ENCODE data around the gene FUT8.
"Not testable (repeated sequence)": the region's sequence is repeated elsewhere in the genome, so short reads cannot be mapped to it uniquely, and the experiment has no call there.

The FUT8 gene

DNA sequence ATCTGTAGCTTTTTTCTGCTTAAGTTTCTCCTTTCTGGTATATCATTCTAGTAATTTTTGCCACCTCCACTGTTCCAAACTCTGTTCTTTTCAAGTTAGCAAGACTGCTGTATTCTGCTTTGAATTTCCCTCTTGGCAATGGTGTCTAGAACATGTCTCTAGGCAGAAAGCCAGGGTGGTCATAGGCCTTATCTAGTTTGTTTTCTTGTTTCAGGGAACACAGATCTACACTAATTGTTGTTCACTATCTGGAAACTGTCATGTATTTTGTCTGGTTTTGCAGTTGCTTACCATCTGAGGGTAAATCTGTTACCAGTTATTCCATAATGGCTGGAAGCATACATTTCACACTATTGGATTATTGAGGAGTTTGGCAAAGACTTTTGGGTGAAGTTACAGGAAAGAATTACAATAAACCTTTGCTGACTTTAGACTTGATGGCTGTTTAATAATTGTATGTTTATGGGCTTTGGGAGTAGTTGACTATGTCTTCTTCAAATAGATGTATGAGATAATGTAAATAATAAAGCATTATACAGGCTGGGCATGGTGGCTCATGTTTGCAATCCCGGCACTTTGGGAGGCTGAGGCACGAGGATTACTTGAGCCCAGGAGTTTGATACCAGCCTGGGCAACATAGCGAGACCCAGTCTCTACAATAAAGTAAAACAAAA lies 41.4 kb downstream of the FUT8 start:
- no peak for DNase-seq (ENCODE audit: low read depth)

DNA sequence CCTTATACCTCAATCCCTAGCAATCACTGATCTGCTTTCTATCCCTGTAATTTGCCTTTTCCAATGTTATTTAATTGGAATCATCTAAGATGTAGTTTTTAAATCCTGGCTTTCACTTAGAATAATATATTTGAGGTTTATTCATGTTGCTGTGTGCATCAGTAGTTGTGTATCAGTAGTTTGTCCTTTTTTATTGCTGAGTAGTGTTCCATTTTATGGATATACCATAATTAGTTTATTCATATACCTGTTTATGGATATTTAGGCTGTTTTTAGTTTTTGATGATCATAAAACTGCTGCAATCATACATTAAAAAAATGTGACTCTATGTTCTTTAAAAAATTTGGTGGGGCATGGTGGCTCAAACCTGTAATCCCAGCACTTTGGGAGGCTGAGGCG lies 43.7 kb downstream of the FUT8 start:
- DNase-seq (ENCODE audit: low read depth), result no peak

- DNase-seq (ENCODE audit: low read depth), result no peak
These were observed 49.2 kb downstream of the FUT8 start for GRCh38 chr14:65461730-65462129.

GRCh38 chr14:65462411-65462810 lies 49.9 kb downstream of the FUT8 start:
- DNase-seq (ENCODE audit: low read depth), result no peak

DNA sequence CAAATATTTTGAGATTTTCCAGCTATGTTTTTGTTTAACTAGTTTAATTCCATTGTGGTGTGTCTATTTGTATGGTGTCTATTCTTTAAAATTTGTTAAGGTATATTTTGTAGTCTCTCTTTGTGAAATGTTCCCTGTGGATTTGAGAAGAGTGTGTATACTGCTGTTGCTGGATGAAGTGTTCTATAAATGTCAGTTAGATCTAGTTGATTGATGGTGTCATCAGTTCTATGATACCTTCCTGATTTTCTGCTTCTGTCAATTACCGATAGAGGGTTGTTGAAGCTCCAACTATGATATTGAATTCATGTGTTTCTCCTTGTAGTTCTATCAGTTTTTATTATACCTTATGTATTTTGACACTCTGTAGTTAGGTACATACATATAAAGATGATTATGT lies 53.1 kb downstream of the FUT8 start:
- no peak for DNase-seq (ENCODE audit: low read depth)

GRCh38 chr14:65467926-65468325 lies 55.4 kb downstream of the FUT8 start:
- not testable (repeated sequence) for DNase-seq (ENCODE audit: low read depth)

DNA sequence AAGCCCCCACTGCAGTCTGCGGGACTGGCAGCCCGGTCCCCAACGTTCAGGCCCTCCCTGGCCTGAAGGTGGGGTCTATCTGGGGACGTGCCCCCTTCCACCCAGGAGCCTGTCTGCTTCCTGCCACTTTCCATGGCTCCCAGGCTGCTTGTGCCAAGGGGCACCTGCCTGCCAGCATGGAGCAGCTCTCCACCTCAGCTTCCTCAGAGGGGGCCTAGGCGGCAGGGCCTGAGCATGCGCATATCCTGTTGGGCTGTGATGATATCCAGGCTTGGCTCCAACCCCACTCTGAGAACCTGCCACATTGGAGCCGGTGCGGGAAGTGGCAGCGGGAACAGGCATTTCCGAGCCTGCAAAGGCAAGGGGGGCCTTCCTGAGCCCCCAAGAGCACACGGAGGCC lies 57.4 kb downstream of the FUT8 start:
- DNase-seq (ENCODE audit: low read depth), result no peak

- no peak for DNase-seq (ENCODE audit: low read depth)
These were observed 57.9 kb downstream of the FUT8 start for GRCh38 chr14:65470404-65470880.

DNA sequence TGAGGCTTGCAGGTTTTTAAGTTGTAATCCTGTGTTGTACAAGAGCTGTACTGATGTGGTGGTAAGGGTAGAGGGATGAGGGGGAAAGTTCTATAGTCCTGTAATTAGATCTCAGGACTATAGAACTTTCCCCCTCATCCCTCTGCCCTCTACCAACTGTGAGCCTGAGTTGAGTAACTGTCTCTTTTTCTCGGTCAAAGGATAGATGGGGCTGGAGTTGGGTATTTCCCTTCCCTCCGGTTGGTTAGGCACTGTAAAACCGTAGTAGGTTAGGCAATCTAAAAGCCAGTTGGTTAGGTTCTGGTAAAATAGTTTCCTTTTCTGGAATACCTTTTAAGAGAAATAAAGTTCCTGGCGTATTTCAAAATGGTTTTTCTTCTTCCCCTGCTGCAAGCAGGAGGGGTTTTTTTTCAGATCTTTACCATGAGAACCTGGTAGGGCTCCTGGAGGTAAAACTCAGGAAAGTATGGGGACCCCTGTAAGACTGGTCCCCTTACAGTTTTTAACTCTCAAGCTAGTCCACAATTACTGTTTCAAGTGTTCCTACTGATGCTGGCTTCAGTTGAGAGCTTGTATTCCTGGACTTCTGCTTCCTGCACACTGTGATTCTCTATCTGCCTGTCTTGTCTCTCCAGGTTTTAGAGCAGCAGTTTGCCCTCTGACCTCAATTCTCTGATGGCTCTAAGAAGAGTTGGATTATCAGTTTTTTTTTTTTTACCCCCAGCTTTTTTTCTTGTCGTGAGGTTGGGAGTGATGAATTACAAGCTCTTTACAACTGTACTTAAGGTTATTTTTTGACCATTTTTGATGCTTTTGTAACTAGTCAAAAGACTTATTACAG lies 58.7 kb downstream of the FUT8 start:
- DNase-seq (ENCODE audit: low read depth), result no peak

- no peak for DNase-seq (ENCODE audit: low read depth)
These were observed 59.7 kb downstream of the FUT8 start for GRCh38 chr14:65472189-65472588.

GRCh38 chr14:65476273-65476941 lies 63.9 kb downstream of the FUT8 start:
- no peak for DNase-seq (ENCODE audit: low read depth)

- no peak for DNase-seq (ENCODE audit: low read depth)
These were observed 64.4 kb downstream of the FUT8 start for GRCh38 chr14:65476942-65477318.

DNA sequence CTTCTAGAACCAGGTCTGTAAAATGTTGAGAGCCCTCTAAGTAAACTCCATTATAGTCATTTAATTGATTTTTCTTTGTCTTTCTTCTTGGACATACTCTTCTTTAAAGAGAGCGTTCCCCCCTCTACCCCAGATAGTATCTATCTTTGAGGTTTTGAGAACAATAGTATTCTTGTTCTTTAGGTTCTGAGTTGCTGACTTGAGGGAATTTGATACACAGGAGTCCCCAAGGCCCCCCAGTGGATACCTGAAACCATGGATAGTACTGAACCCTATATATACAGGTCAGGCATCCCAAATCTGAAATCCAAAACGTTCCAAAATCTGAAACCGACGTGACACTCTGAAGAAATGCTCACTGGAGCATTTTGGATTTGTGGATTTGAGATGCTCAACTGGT lies 65.5 kb downstream of the FUT8 start:
- DNase-seq (ENCODE audit: low read depth), result no peak

DNA sequence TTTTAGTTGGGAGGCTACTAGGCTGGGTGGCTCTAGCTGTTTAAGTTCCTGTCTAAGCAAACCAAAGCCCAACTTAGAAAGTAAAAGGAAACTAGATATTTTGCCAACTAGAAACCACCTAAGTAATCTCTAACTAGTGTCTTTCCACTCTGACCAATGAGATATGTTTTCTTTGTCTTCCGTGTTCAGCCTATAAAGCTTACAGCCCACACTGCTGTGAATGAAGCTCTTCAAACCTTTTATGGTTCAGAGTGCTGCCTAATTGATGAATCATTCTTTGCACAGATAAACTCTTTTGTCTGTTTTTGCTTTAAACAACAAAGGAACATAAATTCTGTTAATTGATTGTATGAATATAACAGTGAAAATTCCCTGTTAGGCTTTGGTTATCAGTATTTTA lies 66.1 kb downstream of the FUT8 start:
- DNase-seq (ENCODE audit: low read depth), result no peak

- DNase-seq (ENCODE audit: low read depth), result no peak
These were observed 66.9 kb downstream of the FUT8 start for GRCh38 chr14:65479386-65479785.

- no peak for DNase-seq (ENCODE audit: low read depth)
These were observed 70.4 kb downstream of the FUT8 start for GRCh38 chr14:65482757-65483438.

DNA sequence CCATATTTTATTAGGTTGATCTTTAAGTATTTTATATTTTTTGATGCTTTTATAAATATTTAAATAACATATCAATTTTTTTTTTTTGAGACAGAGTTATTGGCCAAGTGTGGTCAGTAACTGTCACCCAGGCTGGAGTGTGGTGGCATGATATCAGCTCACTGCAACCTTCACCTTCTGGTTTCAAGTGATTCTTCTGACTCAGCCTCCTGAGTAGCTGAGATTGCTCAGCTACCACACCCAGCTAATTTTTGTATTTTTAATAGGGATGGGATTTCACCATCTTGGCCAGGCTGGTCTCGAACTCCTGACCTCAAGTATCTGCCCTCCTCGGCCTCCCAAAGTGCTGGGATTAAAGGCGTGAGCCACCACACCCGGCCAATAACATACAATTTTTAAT lies 71.1 kb downstream of the FUT8 start:
- no peak for DNase-seq (ENCODE audit: low read depth)

DNA sequence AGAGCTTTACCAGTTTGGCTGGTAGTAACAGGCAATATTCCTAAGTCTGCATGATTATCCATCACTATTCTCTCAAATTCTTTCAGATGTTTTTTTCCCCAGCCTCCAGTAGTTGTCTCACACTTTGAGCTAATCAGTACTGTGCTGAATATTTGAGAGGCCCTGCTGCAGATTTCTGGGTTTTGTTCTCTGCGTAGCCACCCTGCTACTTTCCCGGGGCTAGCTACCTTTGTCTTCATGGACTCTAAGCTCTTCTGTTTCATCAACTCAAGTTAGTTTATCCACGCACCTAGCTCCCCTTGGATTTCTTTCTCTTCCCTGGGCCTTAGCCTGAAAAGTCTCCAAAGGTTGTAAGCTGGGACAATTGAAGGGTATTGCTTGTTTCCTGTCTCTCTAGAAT lies 73.0 kb downstream of the FUT8 start:
- no peak for DNase-seq (ENCODE audit: low read depth)

DNA sequence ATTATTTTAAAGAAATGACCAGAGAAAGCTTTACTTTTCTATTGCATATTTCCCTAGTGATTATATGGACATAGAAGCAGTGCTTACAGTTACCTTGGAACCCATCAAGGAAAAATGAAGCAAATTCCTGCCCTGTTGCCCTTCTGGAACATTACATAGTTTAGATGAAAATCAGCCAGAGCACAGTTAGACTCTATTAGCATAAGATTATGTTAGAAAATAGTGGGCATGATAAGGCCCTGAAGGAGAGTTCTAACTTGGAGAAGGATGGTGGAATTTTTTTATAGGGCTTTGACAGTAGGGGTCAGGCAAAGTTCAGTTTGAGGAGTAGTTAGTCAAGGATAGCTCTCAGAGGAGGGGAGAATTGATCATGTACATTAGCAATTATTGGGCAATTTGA lies 74.3 kb downstream of the FUT8 start:
- DNase-seq (ENCODE audit: low read depth), result no peak

DNA sequence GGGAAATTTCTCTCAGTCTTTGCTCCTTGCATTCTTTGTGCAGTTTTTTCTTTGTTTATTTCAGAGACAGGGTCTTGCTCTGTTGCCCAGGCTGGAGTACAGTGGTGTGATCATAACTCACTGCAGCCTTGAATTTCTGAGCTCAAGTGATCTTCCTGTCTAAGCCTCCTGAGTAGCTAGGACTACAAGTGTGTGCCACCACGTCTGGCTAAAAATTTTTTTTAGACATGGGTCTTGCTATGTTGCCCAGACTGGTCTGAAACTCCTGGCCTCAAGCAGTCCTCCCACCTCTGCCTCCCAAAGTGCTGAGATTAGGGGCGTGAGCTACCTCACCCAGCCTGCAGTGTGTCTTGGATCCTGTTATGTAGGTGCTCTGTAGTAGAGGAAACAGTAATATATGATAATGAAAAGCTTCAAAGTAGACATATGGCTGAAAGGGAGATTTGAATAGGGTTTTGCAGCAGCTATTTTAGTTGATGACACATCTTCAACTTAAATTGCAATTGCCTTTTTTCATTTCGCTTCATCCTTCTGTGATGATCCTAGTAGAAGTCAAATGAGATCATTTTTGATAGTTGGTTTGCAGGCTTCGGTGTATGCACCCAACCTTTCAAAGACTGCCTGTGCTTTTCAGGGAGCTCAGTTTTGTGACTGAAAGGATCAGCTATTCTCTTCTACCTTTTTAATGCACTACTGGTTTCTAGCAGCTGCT lies 75.4 kb downstream of the FUT8 start:
- no peak for DNase-seq (ENCODE audit: low read depth)

- no peak for DNase-seq (ENCODE audit: low read depth)
These were observed 78.7 kb downstream of the FUT8 start for GRCh38 chr14:65491274-65491673.

- DNase-seq (ENCODE audit: low read depth), result no peak
These were observed 79.7 kb downstream of the FUT8 start for GRCh38 chr14:65492266-65492665.

Data from stimulated activated CD8-positive, alpha-beta memory T cell treated with anti-CD3 and anti-CD28 coated beads, Interleukin-12 subunit alpha, Interleukin-12 subunit beta, amount 100 ng/mL, for 4 hours (primary cell).